Prostate gland (tissue), 2 donors: Measurements from ENCODE around the gene FAM184A.

ENCODE experiments used
- CTCF ChIP-seq, 4 experiments: fragments of 200-600 bp in 2 of 4; fragments of 450-650 bp in 2 of 4; sonication (generic) in 2 of 4; IDR thresholded peaks; 1 replicate in 3 of 4; 2 replicates in 1 of 4; pipeline ENCODE4 v1.5.1; 2016 to 2019; ENCODE audit warnings: antibody characterized with exemption in 4 of 4, mild to moderate bottlenecking in 2 of 4, moderate library complexity in 2 of 4
- POLR2AphosphoS5 ChIP-seq: sonication (generic); formaldehyde crosslinking; IDR thresholded peaks from one replicate; pipeline ENCODE4 v1.6.1; 2017; ENCODE audit warnings: antibody characterized with exemption

GRCh38 chr6:119079283-119079809, 882 bp upstream of the FAM184A start:
- no peak for TF ChIP-seq CTCF (IDR thresholded peaks at IDR 0.05)
- TF ChIP-seq POLR2AphosphoS5 = no peak
